ENCODE measurements around the gene CMPK1.
"Not testable (repeated sequence)": the region's sequence is repeated elsewhere in the genome, so short reads cannot be mapped to it uniquely, and the experiment has no call there.

The CMPK1 gene

DNA sequence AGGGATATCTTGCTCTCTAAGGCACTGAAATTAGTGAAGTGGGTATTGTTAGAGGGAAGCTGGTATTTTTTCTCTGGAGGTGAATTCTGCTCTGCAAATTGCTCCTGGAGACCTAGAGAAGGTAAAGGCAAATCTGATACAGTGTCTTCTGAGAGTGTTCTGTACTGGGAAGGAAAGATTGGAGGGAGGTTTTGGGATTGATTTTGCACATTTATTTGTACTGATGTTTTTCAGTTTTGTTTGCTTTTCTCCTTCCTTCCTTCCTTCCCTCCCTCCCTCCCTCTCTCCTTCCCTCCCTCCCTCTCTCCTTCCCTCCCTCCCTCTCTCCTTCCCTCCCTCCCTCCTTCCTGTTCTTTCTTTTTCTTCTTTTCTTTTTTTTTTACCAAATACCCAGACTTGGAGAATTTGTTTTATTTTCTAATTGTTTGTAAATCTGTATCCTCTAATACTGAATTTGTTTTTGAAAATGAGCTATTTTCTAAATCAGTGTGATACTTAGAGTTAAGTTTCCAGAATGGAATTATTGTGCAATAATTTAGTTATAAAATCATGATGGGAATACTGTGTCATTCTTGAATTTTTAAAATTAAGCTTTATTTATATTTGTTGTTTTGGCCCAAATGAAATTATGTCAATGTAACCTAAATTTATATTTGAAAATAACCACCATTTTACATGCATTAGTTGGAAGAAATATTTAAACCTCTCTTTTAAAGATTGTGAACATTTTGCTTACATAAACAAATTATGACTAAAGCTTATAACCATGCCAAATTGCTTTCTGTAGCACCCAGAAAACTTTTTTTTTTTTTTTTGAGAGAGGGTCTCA lies 4.9 kb downstream of the CMPK1 start:
- no peak for DNase-seq

DNA sequence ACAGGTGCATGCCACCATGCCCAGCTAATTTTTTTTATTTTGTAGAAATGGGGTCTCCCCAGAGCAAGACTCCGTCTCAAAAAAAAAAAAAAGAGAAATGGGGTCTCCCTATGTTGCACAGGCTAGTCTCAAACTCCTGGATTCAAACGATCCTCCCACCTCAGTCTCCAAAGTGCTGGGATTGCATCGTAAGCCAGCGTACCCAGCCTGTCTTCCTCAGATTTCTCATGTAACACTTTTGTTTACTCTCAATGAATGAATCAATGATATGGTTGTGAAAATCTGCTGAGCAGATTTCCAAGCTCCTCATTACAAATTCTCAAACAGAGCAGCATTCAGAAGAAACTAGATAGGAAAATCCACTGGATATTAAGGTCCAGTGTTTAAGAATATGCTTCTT lies 6.6 kb downstream of the CMPK1 start:
- DNase-seq = no peak

DNA sequence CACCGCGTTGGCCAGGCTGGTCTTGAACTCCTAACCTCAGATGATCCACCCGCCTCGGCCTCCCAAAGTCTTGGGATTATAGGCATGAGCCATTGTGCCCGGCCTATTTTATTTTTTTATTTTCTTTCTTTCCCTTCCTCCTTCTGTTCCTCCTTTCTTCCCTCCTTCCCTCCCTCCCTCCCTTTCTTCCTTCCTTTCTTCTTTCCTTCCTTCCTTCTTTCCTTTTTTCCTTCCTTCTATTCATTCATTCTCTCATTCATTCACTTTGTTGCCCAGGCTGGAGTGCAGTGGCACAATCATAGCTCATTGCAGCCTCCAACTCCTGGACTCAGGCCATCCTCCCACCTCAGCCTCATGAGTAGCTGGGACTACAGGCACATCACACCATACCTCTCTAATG lies 13.4 kb downstream of the CMPK1 start:
- DNase-seq = not testable (repeated sequence)

DNA sequence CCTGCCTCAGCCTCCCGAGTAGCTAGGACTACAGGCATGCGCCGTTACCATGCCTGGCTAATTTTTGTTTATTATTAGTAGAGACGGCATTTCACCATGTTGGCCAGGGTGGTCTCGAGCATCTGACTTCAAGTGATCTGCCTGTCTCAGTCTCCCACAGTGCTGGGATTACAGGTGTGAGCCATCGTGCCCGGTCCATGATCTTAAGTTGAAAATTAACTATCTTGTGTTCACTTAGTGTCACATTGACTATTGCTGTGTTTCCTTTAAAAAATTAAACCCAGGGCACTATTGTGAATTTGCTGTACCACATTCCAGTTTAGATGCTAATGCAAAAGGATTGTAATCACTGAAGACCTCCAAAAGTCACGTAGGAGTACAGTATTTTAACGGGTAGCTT lies 14.1 kb downstream of the CMPK1 start:
- DNase-seq = no peak

DNA sequence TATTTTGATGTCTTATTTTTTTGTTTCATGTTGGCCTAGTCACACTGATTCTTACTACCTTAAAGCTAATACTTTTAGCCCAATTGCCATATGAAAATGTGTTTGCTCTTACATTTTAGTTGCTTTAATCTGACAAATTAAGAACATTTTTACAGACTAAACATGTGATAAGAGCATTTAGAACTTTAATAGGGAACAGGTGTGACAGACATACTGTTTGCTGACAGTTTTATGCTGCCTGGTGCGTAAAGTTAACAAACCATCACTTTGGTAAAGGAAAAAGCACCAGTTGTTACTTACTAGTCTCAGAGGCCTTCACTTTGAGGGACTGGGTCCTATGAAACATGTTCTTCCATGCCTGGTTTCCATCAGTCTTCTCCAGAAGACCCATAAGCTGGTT lies 14.7 kb downstream of the CMPK1 start:
- no peak for DNase-seq

DNA sequence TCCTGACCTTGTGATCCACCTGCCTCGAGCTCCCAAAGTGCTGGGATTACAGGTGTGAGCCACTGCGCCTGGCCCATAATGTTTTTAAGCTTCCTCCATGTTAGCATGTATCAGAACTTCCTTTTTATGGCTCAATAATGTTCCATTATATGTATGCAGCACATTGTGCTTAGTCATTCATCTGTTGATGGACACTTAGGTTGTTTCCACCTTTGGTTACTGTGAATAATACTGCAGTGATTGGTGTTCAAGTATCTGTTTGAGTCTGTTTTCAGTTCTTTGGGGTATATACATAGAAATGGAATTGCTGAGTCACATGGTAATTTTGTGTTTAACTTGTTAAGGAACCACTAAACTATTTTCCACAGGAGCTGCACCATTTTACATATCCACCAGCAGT lies 17.7 kb downstream of the CMPK1 start:
- no peak for DNase-seq

DNA sequence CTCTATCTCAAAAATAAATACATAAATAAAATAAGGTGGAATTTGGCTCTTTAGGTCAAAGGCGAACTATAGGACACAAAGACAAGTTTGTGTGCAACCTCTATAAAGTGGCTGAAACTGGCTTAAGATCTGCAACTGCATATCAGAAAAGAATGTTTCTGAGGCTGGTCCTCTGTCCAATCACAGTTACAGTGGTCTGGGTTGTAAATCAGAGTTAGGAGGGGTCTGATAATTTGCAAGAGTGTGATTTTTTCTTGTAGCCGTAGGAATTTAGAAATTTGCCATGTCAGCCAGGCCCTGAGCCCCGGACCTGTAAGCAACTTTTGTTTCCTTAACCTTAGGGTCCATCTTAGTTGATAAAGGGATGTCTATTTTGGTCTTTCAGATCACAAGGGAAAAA lies 27.8 kb downstream of the CMPK1 start:
- DNase-seq = no peak

DNA sequence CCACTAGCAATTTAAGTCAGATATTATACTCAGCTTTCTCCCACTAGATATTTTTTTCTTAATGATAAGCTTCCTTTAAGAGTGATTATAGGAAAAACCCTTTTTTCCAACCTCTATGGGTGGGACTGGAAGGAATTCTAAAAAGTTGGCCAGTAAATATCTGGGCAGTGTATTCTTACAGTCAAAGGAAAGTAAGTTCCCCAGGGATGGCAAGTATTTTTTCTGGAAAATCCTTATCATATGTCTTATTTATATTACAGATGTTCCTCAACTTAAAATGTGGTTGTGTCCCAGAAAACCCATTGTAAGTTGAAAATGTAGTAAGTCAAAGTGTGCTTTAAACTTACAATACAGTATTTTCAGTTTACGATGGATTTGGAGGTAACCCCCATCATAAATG lies 29.2 kb downstream of the CMPK1 start:
- DNase-seq = no peak

DNA sequence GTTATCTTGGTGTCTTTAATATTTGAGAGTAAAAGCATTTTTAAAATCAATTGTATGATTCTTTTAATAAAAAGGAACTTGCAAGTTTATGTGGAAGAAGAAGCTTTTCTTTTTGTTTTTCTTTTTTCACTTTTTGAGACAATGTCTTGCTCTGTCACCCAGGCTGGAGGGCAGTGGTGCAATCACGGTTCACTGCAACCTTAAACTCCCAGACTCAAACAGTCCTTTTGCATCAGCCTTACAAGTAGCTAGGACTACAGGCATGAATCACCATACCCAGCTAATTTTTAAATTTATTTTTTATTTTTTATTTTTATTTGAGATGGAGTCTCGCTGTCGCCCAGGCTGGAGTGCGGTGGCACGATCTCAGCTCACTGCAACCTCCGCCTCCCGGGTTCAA lies 34.1 kb downstream of the CMPK1 start:
- DNase-seq = no peak

DNA sequence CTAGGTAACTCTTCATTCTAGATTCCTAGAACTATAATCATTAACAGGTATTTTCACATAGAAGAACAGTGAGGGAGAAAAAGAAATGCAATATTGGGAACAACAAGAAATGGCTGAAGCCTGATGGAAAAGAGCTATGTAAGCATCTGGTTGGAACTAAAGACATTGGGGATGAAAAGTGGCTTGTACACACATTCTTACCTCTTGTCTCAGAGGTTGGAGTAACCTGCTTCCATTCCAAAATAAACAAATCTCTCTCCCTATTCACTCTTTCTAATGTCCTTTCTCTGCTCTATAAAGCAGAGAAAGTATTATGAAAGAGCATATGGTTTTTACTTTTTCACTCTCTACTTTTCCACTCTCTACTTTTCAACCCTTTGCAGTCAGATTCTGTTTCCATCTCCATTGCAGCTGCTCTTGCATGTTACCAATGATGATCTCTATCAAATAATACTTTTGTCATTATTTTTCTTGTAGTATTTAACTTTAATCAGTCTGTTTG lies 37.5 kb downstream of the CMPK1 start:
- no peak for DNase-seq

DNA sequence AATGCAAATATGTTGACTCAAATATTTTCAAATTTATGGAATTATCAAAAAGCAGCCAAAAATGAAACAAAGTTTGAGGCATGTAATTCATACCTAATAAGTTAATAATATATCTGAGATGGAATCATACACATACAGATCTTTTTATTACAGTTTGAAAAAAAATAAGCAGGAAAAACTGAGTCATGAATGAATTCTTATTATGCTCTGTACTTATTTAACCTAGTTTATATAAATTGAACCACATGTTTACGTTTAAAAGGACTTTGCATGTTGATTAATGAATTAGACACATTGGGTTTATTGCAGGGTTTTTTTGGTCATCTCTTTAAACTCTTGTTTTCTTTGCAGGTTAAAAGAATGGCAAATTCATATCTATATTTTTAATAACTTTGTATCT lies 40.9 kb downstream of the CMPK1 start:
- DNase-seq = no peak

DNA sequence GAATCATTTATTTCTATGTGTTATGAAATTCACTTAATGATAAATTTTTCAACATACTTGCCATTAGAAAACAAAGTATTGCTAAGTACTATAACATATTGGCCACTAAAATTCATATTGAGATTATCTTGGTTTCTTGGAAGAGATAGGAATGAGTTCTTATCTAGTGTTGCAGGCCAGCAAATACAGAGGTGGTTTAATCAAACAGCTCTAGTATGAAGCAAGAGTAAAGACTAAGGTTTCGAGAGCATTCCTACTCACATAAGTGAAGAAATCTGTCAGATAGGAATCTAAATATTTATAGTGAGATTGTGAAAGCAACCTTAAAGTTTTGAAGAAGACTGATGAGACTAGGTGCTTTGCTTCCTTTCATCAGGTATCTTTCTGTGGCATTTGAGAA lies 44.6 kb downstream of the CMPK1 start:
- DNase-seq = no peak

DNA sequence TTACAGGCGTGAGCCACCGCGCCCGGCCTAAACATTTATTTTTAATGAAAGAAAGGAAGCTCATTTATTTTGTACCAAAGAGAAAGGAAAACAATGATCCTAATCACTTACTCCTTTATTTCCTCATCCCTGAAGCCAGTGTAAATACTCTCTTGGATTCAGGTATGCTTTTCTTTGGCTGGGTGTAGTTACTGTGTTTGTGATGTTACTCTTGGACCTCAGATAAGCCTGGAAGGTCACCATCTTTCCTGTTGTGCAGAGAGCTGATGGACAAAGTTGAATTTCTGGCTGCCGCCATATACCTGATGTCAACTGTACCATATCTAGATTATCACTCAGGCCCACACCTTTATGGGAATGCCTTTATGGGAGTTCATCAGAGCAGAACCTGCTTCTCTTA lies 47.1 kb downstream of the CMPK1 start:
- DNase-seq = no peak

DNA sequence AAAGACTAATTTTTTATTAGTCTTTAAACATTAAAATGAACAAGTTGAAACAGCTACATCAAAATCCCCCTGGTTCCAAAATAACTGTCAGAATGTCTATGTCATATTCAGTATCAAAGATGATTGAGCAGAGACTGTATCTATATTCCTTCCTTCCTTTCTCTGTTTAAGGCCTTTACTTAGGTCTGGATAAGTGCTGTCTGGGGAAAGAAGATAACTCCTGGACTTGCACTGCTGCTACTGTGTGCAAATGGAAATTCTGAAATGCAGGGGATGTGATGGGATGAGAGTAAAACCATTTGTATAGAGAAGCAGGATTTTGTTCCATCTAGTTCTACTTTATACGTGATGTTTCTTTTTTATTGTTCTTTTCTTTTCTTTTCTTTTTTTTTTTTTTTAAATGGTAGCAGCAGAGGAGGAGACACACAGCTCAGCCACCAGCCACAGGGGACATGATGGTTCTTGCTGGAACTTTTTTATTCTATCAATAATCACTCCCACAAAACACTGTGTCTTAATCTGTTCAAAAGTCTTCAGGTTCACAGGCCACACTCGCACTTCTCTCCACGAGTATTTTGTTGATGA lies 48.9 kb downstream of the CMPK1 start:
- no peak for DNase-seq

DNA sequence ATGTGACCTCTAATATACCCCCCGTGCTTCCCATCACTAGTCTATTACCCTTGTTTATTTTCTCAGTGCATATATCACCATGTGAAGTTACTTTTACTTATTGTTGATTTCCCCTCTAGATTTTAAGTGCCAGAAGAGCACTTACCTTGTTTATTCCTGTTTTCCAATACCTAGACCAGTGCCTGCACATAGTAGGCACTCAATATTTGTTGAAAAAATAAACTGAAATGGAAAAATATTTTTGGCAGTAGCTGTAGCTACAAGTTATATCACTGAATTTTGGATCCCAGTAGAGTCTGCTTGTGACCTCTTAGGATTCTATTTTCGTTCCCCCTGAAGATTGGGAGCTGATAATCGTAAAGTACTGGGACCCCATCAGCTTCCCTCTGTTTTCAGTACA lies 50.5 kb downstream of the CMPK1 start:
- no peak for DNase-seq

DNA sequence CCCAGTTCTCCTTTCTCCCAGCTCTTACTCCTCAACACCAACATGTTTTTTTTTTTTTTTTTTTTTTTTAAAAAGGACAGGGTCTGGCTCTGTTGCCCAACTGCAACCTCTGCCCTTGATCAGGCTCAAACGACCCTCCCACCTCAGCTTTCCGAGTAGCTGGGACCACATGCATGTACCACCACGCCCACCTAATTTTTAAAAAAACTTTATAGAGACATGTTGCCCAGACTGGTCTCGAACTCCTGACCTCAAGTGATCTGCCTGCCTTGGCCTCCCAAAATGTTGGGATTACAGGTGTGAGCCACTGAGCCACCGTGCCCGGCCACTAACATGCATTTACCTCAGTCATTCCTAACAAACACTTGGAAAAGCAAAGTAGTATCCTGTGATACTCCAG lies 51.4 kb downstream of the CMPK1 start:
- DNase-seq = no peak

DNA sequence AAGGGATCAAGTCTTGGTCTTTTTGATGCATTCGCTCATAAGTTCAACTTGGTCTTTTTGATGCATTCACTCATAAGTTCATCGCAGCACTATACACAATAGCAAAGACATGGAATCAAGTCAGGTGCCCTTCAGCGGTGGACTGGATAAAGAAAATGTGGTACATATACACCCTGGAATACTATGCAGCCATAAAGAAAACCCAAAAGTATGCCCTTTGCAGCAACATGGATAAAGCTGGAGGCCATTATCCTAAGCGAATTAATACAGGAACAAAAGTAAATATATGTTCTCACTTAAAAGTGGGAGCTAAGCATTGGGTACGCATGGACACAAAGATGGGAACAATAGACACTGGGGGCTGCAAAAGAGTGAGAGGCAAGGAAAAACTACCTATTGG lies 52.7 kb downstream of the CMPK1 start:
- DNase-seq = no peak

DNA sequence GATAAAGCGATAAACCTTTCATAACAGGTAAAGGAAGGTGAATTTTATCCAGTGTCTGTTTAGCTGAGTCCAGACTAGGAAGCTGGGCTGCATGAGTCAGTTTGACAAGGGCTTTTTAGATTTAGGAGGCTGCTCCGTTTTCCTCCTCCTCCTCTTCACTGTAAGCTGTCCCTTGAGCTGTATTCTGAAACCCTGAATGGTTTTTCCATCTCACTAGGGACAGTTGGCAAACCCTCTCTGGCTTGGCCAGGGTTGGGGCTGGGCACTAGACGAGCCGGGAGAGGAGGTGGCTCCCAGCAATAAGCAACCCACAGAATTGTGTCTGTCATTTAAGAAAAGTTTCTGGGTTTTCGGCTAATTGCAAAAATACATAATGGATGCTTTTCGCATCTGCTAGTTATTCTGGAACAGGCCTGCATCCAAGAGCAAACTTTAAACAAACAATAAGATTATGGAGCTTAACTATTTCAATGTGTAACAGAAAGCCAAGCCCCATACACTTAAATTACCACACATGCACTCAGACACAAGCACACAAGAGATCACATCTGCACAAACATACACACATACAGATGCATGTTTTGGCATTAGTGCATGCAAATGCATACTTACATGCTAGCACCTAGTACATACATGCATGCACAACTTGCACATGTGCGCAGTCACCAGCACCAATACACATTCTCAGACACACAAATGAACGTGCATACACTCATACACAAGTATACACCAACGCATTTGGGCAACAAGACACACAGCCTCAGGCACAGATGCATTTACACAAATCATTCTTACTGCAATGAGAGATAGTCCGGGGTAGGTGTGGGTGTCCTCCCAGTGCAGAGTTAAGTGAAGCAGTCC lies 54.7 kb downstream of the CMPK1 start:
- DNase-seq = no peak

DNA sequence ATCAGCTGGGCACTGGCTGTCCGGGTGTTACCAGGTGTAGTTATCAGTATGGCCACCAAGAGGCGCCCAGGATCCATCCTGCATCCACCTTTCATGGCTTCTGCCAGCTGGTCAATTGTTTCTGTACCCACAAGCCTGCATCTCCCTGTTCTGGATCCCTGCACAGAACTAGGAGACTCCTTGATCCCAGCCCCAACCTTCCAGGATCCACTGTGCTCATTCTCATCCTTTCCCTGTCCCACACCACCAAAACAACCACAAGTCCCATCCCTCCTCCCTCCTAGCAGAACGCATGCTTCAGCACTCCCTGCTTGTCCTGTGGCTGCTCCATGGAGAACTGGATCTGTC lies 55.3 kb downstream of the CMPK1 start:
- DNase-seq = peak; percentile 42

DNA sequence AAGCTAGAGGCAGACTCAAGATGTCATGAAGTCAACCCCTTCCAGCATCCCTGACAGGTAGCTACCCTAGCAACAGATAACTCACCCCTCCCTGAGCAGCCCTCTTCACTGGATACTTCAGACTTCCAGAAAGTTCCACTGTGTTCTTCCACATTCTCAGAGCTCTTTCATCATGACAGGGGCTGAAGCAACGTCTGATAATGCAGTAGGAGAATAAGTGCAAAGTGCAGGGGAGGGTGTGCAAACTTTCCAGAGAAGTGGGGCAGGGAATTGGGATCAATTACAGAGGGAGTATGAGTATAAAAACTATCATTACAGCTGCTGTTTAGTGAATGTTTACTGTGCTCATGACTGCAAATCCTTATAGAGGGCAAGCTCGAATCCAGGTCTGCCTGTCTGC lies 56.1 kb downstream of the CMPK1 start:
- no peak for DNase-seq

DNA sequence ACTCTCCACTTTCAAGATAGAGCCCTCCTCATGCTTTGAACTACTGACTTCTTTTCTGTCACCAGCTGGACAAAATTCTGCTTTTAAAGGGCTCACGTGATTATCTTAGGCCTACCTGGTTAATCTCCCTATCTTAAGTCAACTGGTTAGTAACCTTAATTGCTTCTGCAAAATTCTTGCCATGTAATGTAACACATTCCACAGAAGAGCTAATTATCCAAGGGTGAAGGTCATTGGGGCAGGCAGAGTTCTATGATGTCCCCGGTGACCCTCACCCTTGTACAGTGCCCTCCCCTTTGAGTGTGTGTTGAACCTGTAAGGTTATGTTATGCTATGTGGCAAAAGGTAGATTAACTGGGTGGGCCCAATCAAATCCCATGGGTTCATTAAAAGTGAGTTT lies 57.3 kb downstream of the CMPK1 start:
- no peak for DNase-seq

DNA sequence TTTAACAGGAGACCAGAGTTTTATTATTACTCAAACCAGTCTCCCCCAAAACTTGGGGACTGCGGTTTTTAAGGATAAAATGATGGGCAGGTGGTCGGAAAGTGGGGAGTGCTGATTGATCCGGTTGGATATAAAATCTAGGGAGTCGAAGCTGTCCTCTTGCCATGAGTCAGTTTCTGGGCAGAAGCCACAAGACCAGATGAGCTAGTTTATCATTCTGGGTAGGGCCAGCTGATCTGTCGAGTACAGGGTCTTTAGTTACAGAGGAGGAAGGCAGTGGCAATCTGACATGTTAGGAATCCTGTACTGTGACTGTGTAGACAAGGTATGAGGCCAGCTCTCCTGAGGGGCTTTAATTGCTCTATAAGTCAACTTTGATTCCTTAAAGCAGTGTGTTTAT lies 59.6 kb downstream of the CMPK1 start:
- no peak for DNase-seq

DNA sequence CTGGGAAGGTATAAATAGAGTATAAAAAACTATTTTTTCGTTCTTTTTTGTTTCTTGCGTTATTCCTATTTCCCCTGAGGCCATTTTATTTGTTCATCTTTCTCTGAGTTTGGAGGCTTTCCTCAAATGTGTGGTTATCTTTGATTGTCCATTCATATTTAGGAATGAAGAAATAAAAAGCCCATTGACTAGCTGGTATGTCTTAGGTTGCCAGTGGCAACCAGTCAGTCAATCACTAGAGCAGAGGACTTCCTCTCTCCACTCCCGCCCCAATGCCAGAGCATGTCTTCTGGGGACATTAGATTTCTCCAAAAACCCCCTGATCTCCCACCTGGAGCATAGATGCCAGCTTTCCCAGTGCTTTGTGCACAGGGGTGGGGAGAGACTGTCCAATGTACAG lies 61.8 kb downstream of the CMPK1 start:
- DNase-seq = no peak

DNA sequence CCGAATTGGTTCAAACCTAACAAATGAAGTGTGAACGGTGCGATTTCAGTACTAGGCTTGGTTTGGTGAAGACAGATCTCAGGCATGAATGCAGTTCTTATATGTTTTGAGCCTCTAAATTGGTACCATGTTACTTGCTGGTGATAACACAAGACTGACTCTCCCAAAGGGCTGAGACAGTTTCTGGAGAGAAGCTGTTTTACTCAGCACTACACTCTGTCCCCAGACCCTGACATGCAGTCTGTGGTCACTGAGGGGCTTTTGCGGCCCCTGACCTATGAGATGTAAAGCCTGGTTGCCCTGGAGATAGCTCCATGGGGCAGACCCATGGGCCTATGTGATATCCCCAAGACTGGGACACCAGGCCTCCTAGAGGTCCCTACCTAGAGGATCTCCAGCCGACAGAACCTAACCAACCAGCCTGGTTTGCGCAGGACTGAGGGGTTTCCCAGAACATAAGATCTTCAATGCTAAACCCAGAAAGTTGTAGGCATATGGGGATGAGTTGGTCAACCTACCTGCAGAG lies 63.1 kb downstream of the CMPK1 start:
- no peak for DNase-seq
